ENCODE results near the gene TMEM132C. TPM values are rescaled to one million over a fixed set of nuclear protein-coding genes. Genes with fewer than 3 reads are reported as not detected.

The TMEM132C gene
- total and polyA plus RNA-seq, 11 donors: 0.05 to 5.9 (median 0.85) TPM

DNA sequence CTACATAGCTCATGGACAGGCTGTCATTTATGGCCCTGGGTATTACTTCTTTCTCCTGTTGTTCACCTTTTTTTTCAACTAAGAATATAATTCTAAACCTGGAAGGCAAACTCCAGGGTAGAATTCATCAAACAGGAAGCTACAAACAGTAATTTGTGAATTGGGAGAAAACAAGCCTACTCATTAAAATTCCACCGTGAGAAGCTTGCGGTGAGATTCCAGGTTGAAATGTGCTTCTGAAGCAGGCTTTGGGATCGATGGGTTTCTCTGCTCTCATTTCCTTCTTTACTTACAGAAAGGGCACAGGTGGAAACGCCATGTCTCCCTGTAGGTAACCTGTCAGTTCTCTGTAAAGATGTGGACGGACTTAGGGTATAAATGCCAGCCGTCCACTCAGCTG is 257.5 kb downstream of the TMEM132C start:
- no peak for TF ChIP-seq POLR2A (IDR thresholded peaks at IDR 0.05)
- TF ChIP-seq, protein P1, sequence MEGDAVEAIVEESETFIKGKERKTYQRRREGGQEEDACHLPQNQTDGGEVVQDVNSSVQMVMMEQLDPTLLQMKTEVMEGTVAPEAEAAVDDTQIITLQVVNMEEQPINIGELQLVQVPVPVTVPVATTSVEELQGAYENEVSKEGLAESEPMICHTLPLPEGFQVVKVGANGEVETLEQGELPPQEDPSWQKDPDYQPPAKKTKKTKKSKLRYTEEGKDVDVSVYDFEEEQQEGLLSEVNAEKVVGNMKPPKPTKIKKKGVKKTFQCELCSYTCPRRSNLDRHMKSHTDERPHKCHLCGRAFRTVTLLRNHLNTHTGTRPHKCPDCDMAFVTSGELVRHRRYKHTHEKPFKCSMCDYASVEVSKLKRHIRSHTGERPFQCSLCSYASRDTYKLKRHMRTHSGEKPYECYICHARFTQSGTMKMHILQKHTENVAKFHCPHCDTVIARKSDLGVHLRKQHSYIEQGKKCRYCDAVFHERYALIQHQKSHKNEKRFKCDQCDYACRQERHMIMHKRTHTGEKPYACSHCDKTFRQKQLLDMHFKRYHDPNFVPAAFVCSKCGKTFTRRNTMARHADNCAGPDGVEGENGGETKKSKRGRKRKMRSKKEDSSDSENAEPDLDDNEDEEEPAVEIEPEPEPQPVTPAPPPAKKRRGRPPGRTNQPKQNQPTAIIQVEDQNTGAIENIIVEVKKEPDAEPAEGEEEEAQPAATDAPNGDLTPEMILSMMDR (IDR thresholded peaks at IDR 0.05): no peak
- WGBS, 4 donors: 76 to 90% (median 81%) methylated on average over 6 of the region's 6 CpGs
- DNase-seq: no peak

DNA sequence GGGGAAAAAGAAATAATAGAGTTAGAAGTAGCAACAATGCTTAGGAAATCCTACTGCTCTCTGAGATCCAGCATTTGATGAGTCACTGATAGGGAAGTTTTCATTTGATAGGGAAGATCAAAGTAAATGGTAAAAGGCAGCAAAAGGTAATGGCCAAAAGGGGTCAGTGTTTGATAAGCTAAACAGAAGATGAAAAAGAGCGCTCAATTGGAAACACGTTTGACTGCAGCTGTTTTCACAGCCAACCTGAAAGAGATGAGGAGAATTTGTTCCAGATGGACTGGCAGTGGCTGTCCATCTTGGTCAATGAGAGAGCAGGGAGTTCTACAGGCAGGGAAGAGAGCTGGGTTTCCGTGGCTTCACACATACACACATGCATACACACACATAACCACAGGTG is 264.2 kb downstream of the TMEM132C start:
- Histone ChIP-seq H3K4me1 (no peaks in the 10 kb centered on the region), H3K27me3 (no peaks in the 10 kb centered on the region), H3K36me3 (no peaks in the 10 kb centered on the region), H3K4me3 (no peak overlapping the region), H3K9me3 (no peaks in the 10 kb centered on the region), H3K27ac (no peak overlapping the region)
- intact Hi-C loops (cut with DNase I): no loop called here
- ATAC-seq (no peak), DNase-seq (no peak)
- TF ChIP-seq, protein P1 (IDR thresholded peaks at IDR 0.05): no peak
- TF ChIP-seq POLR2A (IDR thresholded peaks at IDR 0.05): no peak
- 35 to 48% (median 43%) methylated on average over 3 of the region's 3 CpGs for WGBS, 4 donors

More for the DNA sequence above, 257.5 kb downstream of the TMEM132C start:
- no peak overlapping the region for H3K27ac ChIP-seq
- intact Hi-C loops (cut with DNase I): no loop called here
- H3K9me3 ChIP-seq: peaks cover 0 to 8% (median 0%) of the 10 kb centered on the region in 12 donors
- ATAC-seq: no peak
- H3K27me3 ChIP-seq: no peaks in the 10 kb centered on the region
- no peaks in the 10 kb centered on the region for H3K36me3 ChIP-seq
- H3K4me3 ChIP-seq: no peak overlapping the region
- H3K4me1 ChIP-seq: no peaks in the 10 kb centered on the region

DNA sequence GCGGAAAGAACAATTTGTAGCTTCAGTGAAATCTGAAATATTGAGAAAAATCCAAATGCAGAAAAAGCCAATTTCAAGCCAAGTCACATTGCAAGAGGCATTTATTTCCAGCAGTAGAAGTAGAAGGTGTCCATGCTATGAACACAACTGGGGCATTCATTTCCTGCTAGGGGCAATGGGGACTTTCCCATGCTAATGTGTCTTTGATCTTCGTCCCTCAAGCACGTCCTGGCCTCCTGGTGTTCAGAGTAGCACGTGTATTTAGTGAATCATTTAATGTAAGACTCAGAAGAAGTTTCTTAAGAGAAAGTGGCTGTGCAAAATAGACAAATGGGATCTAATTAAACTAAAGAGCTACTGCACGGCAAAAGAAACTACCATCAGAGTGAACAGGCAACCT is 267.9 kb downstream of the TMEM132C start:
- Histone ChIP-seq H3K4me3 (no peak overlapping the region), H3K36me3 (no peaks in the 10 kb centered on the region), H3K9me3 (peaks cover 0 to 14% (median 0%) of the 10 kb centered on the region in 12 donors), H3K27ac (no peak overlapping the region), H3K27me3 (no peaks in the 10 kb centered on the region), H3K4me1 (no peaks in the 10 kb centered on the region)
- intact Hi-C loops (cut with DNase I): no loop called here
- DNase-seq (no peak), ATAC-seq (no peak)
- TF ChIP-seq, protein P1 (IDR thresholded peaks at IDR 0.05): no peak
- TF ChIP-seq POLR2A (IDR thresholded peaks at IDR 0.05): no peak
- 54 to 62% (median 58%) methylated on average over 5 of the region's 5 CpGs for WGBS, 4 donors

DNA sequence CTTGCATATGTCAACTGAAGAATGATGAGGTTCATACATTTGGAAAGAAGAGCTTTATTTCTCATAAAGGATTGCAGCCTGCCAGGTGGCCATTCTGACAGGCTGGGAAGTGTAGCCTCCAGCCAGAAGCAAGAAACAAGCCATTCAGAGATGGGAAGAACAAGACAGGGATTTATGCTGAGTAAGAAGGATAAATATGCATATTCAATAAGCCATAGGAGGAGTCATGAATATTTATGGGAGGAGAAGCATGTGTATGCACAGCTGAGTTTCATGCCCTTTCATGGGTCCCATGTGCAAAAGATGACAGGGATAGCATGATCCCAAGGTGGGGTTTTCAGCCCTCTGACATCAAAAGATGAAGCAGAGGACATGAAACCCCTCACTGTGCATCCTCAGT is 269.8 kb downstream of the TMEM132C start:
- DNase-seq (no peak), ATAC-seq (no peak)
- Histone ChIP-seq H3K4me3 (no peak overlapping the region), H3K4me1 (no peaks in the 10 kb centered on the region), H3K36me3 (no peaks in the 10 kb centered on the region), H3K9me3 (peaks cover 0 to 14% (median 0%) of the 10 kb centered on the region in 12 donors), H3K27ac (no peak overlapping the region), H3K27me3 (no peaks in the 10 kb centered on the region)
- intact Hi-C loops (cut with DNase I): no loop called here
- TF ChIP-seq, protein P1 (IDR thresholded peaks at IDR 0.05): no peak
- TF ChIP-seq POLR2A (IDR thresholded peaks at IDR 0.05): no peak

All from heart left ventricle (tissue), 16 donors.